Measurements from ENCODE around the gene TPSD1. TPM values are rescaled to one million over a fixed set of nuclear protein-coding genes. Genes with fewer than 3 reads are reported as not detected.
A peak's percentile ranks its signal among the peaks of the same experiment; 100 is the strongest.

TPSD1 gene
- total RNA-seq, 1 donor from 2014 or later = not detected

DNA sequence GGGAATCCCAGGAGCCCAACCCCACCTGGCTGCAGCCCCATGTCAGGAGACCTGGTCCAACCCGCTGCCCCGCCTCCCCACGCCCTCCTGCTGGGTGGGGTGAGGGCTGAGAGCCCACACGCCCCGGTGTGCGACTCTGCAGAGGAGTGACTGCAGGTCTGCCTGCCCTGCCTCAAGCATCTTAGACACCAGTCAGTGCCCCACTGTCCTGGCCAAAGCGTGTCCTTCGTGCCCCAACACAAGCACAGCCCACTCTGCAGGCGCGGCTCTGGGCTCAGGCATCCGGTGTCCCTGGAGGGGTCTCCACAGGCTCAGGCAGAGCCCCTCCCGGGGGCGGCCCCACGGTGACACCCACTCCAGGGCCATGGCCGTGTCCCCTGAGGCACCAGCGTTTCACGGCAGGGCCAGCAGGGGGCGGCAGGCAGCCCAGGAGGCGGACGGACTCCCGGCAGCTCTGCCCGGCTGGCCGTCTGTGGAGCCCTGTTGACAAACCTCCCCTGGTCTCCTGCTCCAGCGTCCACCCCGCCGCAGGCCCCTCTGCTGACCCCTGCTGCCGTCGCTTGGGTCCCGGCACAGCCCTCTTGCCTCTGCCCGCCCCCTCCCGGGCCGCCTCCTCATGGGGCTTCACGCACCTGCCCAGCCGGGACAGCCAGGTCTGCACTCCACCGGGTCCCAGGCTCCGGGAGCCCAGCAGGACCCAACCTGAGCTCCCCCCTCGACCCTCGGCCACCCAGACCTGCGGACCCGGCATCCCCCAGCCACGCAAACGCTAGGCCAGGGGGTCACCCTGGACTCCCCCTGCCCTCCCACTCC lies 45.0 kb downstream of the TPSD1 start:
- peaks cover 24% of the 10 kb centered on the region for H3K27me3 Mint-ChIP-seq
- no peak overlapping the region for H3K27ac Mint-ChIP-seq
- H3K36me3 Mint-ChIP-seq = no peaks in the 10 kb centered on the region
- no peak for DNase-seq (ENCODE audit: extremely low spot score, unreplicated experiment)
- TF ChIP-seq, protein P1, sequence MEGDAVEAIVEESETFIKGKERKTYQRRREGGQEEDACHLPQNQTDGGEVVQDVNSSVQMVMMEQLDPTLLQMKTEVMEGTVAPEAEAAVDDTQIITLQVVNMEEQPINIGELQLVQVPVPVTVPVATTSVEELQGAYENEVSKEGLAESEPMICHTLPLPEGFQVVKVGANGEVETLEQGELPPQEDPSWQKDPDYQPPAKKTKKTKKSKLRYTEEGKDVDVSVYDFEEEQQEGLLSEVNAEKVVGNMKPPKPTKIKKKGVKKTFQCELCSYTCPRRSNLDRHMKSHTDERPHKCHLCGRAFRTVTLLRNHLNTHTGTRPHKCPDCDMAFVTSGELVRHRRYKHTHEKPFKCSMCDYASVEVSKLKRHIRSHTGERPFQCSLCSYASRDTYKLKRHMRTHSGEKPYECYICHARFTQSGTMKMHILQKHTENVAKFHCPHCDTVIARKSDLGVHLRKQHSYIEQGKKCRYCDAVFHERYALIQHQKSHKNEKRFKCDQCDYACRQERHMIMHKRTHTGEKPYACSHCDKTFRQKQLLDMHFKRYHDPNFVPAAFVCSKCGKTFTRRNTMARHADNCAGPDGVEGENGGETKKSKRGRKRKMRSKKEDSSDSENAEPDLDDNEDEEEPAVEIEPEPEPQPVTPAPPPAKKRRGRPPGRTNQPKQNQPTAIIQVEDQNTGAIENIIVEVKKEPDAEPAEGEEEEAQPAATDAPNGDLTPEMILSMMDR (conservative IDR thresholded peaks at IDR 0.05) = peak; percentile 90
- H3K9me3 Mint-ChIP-seq = no peaks in the 10 kb centered on the region
- H3K4me3 Mint-ChIP-seq = no peak overlapping the region
- H3K4me1 Mint-ChIP-seq (ENCODE audit: unreplicated experiment) = peaks cover 10% of the 10 kb centered on the region

- H3K27ac Mint-ChIP-seq = no peak overlapping the region
- H3K4me3 Mint-ChIP-seq = no peak overlapping the region
- H3K36me3 Mint-ChIP-seq = no peaks in the 10 kb centered on the region
- TF ChIP-seq, protein P1 (conservative IDR thresholded peaks at IDR 0.05) = no peak
- no peak for DNase-seq (ENCODE audit: extremely low spot score, unreplicated experiment)
- peaks cover 10% of the 10 kb centered on the region for H3K4me1 Mint-ChIP-seq (ENCODE audit: unreplicated experiment)
- peaks cover 24% of the 10 kb centered on the region for H3K27me3 Mint-ChIP-seq
- no peaks in the 10 kb centered on the region for H3K9me3 Mint-ChIP-seq
Observed at GRCh38 chr16:1301562-1301961, 45.7 kb downstream of the TPSD1 start.

DNA sequence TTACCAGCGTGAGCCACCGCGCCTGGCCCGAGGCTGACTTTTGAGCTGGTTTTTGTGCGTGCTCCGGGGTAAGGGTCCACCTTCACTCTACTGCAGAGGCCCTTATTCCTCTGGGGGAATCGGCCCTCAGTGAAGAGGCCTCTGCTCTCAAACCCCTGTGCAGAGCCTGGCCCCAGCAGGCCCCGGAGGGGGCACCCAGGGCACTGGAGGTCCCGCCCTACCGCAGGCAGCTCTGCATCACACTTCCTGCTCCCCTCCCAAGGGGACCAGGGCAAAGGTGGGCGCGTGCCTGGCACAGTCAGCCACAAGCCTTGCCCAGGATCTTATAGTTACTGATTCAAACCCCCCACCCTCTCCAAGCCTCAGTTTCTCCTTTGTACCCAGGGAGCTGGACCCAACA lies 50.0 kb downstream of the TPSD1 start:
- Mint-ChIP-seq H3K36me3 (peaks cover 4% of the 10 kb centered on the region), H3K4me1 (ENCODE audit: unreplicated experiment) (no peaks in the 10 kb centered on the region), H3K4me3 (no peak overlapping the region), H3K9me3 (no peaks in the 10 kb centered on the region), H3K27ac (peak overlapping the region; percentile 56), H3K27me3 (peaks cover 4% of the 10 kb centered on the region)
- TF ChIP-seq, protein P1 (conservative IDR thresholded peaks at IDR 0.05) = no peak
- DNase-seq (ENCODE audit: extremely low spot score, unreplicated experiment) = no peak

- Mint-ChIP-seq H3K27ac (peak overlapping the region; percentile 87), H3K36me3 (peaks cover 4% of the 10 kb centered on the region), H3K9me3 (no peaks in the 10 kb centered on the region), H3K4me3 (peak overlapping the region; percentile 72), H3K4me1 (ENCODE audit: unreplicated experiment) (no peaks in the 10 kb centered on the region), H3K27me3 (peaks cover 4% of the 10 kb centered on the region)
- TF ChIP-seq, protein P1 (conservative IDR thresholded peaks at IDR 0.05) = no peak
- no peak for DNase-seq (ENCODE audit: extremely low spot score, unreplicated experiment)
Observed at GRCh38 chr16:1306334-1306733, 50.5 kb downstream of the TPSD1 start.

DNA sequence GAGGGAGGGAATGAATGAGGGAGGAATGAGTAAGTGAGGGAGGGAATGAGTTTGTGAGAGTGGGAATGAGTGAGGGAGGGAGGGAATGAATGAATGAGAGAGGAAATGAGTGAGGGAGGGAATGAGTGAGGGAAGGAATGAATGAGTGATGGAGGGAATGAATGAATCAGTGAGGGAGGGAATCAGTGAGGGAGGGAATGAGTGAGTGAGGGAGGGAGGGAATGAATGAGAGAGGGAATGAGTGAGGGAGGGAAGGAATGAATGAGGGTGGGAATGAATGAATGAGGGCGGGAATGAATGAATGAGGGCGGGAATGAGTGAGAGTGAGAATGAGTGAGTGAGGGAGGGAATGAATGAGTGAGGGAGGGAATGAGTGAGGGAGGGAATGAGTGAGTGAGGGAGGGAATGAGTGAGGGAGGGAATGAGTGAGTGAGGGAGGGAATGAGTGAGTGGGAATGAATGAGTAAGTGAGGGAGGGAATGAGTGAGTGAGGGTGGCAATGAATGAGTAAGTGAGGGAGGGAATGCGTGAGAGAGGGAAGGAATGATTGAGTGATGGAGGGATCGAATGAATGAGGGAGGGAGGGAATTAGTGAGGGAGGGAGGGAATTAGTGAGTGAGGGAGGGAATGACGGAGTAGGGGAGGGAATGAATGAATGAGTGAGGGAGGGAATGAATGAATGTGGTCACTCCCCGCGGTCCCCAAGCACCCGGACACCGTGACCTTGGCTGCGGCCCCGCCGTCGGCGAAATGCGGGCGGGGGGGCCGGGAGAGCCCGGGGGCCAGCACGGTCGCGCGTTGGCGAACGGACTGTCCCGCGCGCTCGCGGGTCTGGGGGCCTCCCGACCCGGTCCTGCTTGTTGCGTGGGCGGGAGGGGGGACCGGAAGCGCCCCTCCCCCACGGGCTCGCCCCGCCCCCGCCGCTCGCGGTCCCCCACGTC lies 52.4 kb downstream of the TPSD1 start:
- Mint-ChIP-seq H3K4me1 (ENCODE audit: unreplicated experiment) (no peaks in the 10 kb centered on the region), H3K4me3 (peak overlapping the region; percentile 90), H3K27ac (peak overlapping the region; percentile 99), H3K27me3 (no peaks in the 10 kb centered on the region), H3K9me3 (no peaks in the 10 kb centered on the region), H3K36me3 (peaks cover 4% of the 10 kb centered on the region)
- TF ChIP-seq, protein P1 (conservative IDR thresholded peaks at IDR 0.05) = no peak
- no peak for DNase-seq (ENCODE audit: extremely low spot score, unreplicated experiment)

Other genes with a start within 250 kb of the TPSD1 start
- 0.43 and 1.8 TPM in 2 replicates for gene SSTR5, start 183.3 kb upstream of the TPSD1 start, total RNA-seq (ENCODE audit: low replicate concordance)
- not detected in 2 replicates for gene C1QTNF8, start 159.8 kb upstream of the TPSD1 start, total RNA-seq (ENCODE audit: low replicate concordance)
- gene CACNA1H, start 103.0 kb upstream of the TPSD1 start, total RNA-seq (ENCODE audit: low replicate concordance) = 23.2 and 38.1 TPM in 2 replicates
- gene TPSG1, start 30.8 kb upstream of the TPSD1 start, total RNA-seq (ENCODE audit: low replicate concordance) = 0.43 TPM in 1 of 2 replicates, not detected in the other
- gene TPSB2, start 25.9 kb upstream of the TPSD1 start, total RNA-seq (ENCODE audit: low replicate concordance) = not detected in 2 replicates
- gene TPSAB1, start 15.4 kb upstream of the TPSD1 start, total RNA-seq (ENCODE audit: low replicate concordance) = not detected in 2 replicates
- gene UBE2I, start 53.6 kb downstream of the TPSD1 start, total RNA-seq (ENCODE audit: low replicate concordance) = 157 and 170 TPM in 2 replicates
- gene BAIAP3, start 77.6 kb downstream of the TPSD1 start, total RNA-seq (ENCODE audit: low replicate concordance) = 5.0 and 6.9 TPM in 2 replicates
- gene TSR3, start 95.8 kb downstream of the TPSD1 start, total RNA-seq (ENCODE audit: low replicate concordance) = 53.1 and 54.0 TPM in 2 replicates
- 55.6 and 68.5 TPM in 2 replicates for gene GNPTG, start 95.9 kb downstream of the TPSD1 start, total RNA-seq (ENCODE audit: low replicate concordance)
- 20.3 and 26.1 TPM in 2 replicates for gene UNKL, start 158.6 kb downstream of the TPSD1 start, total RNA-seq (ENCODE audit: low replicate concordance)
- gene UQCC4, start 164.7 kb downstream of the TPSD1 start, total RNA-seq (ENCODE audit: low replicate concordance) = 14.5 and 15.0 TPM in 2 replicates
- 0.77 and 0.83 TPM in 2 replicates for gene PERCC1, start 175.0 kb downstream of the TPSD1 start, total RNA-seq (ENCODE audit: low replicate concordance)
- 2.2 and 5.0 TPM in 2 replicates for gene CCDC154, start 188.5 kb downstream of the TPSD1 start, total RNA-seq (ENCODE audit: low replicate concordance)
- gene CLCN7, start 219.0 kb downstream of the TPSD1 start, total RNA-seq (ENCODE audit: low replicate concordance) = 91.9 and 98.1 TPM in 2 replicates
- gene PTX4, start 232.9 kb downstream of the TPSD1 start, total RNA-seq (ENCODE audit: low replicate concordance) = not detected in 2 replicates
- 39.3 and 65.4 TPM in 2 replicates for gene TELO2, start 237.3 kb downstream of the TPSD1 start, total RNA-seq (ENCODE audit: low replicate concordance)